GM10266 (cell line): ENCODE measurements around the gene FOXO6.
A peak's percentile ranks its signal among the peaks of the same experiment; 100 is the strongest.

Source experiments
- DNase-seq: peaks from one replicate; pipeline ENCODE4 v3.0.0; 2012; ENCODE audit errors: extremely low spot score
- TF ChIP-seq, protein P1 (sequence below): IDR thresholded peaks from 2 replicates; pipeline ENCODE4 v1.5.1; 2012; ENCODE audit warnings: mild to moderate bottlenecking, low read depth; ENCODE audit not compliant: control insufficient read depth, insufficient read depth; ENCODE audit errors: missing control alignments

FOXO6 gene

GRCh38 chr1:41360074-41360785 is 1.0 kb upstream of the FOXO6 start:
- TF ChIP-seq, protein P1, sequence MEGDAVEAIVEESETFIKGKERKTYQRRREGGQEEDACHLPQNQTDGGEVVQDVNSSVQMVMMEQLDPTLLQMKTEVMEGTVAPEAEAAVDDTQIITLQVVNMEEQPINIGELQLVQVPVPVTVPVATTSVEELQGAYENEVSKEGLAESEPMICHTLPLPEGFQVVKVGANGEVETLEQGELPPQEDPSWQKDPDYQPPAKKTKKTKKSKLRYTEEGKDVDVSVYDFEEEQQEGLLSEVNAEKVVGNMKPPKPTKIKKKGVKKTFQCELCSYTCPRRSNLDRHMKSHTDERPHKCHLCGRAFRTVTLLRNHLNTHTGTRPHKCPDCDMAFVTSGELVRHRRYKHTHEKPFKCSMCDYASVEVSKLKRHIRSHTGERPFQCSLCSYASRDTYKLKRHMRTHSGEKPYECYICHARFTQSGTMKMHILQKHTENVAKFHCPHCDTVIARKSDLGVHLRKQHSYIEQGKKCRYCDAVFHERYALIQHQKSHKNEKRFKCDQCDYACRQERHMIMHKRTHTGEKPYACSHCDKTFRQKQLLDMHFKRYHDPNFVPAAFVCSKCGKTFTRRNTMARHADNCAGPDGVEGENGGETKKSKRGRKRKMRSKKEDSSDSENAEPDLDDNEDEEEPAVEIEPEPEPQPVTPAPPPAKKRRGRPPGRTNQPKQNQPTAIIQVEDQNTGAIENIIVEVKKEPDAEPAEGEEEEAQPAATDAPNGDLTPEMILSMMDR, result no peak
- no peak for DNase-seq

GRCh38 chr1:41361495-41362356 is 492 bp downstream of the FOXO6 start:
- peak; percentile 58 for DNase-seq
- TF ChIP-seq, protein P1, result no peak

GRCh38 chr1:41362357-41362721 is 1.1 kb downstream of the FOXO6 start:
- TF ChIP-seq, protein P1, result no peak

GRCh38 chr1:41362749-41363590 is 1.7 kb downstream of the FOXO6 start:
- DNase-seq, result peak; percentile 29
- TF ChIP-seq, protein P1, result no peak

More at GRCh38 chr1:41362357-41362721, 1.1 kb downstream of the FOXO6 start:
- DNase-seq, result peak; percentile 26

GRCh38 chr1:41363591-41364320 is 2.5 kb downstream of the FOXO6 start:
- TF ChIP-seq, protein P1, result no peak
- DNase-seq, result peak; percentile 19

GRCh38 chr1:41364442-41365319 is 3.4 kb downstream of the FOXO6 start:
- peak; percentile 10 for DNase-seq
- TF ChIP-seq, protein P1, result no peak
